ENCODE data around the gene FBXW12.
"Not testable (repeated sequence)": the region's sequence is repeated elsewhere in the genome, so short reads cannot be mapped to it uniquely, and the experiment has no call there.

The FBXW12 gene

DNA sequence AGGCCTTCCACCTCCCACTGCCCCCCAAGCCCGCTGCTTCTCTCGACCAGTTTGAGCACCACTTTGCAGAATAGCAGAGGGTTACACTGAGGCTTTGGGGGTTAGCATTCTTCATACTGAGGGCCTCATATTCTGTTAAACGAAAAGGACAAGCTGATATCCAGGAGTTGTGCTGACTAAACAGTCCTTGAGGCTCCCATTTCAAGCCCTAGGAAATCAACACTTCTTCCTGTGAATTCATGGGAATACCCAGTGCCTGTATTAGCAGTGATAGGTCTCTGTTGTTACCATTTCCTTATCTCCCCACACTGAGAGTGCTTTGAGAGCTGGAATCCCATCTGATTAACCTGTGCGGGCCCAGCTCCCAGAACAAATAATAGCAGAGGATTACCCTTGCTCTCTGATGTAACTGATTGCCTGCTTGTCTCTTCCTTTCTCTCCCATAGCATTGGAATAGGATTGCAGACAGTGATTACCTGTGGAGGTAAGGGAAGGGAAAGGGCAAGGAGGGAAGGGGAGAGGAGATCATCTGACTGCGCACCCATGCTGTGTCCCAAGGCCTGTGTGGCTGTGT lies 930 bp downstream of the FBXW12 start:
- no peak for DNase-seq

DNA sequence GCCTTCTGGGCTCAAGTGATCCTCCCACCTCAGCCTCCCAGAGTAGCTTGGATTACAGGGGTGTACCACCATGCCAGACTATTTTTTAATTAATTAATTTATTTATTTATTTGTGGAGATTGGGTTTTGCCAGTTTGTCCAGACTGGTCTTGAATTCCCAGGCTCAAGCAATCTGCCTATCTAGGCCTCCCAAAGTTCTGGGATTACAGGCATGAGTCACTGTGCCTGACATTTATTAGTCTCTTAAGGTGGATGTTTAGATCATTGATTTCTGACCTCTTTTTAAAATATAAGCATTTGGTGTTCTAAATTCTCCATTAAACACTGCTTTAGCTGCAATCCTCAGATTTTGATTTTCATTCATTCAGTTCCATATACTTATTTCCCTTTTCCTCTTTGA lies 15.6 kb downstream of the FBXW12 start:
- DNase-seq, result no peak

DNA sequence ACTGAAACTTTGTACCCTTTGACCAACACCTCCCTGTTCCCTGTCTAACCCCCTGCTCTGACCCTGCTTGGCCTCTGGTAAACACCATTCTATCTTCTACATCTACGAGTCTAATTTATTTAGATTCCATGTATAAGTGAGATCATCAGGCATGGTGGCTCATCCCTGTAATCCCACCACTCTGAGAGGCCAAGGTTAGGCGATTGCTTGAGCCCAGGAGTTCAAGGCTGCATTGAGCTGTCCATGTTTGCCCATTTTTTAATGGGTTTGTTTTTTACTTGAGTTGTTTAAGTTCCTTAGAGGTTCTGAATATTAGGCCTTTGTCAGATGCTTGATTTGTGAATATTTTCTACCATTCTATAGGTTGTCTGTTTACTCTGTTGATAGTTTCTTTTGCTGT lies 16.9 kb downstream of the FBXW12 start:
- no peak for DNase-seq

DNA sequence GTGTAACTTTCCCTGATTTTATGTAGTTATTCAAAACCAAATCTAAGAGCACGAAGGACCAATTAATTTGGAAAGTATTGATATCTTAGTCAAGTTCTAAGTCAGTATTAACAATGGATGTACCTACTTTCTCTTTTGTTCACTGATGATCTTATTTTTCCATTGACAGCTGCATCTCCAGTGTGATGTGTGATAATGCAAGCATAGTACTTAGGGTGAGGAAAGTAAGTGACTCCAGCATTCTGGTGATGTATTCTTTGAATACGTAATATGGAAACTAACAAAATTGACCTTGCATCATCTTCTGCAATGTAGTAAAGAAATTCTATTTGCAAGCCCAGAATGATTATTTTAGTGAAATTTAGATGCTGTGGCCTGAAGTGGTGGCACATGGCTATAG lies 22.4 kb downstream of the FBXW12 start:
- no peak for DNase-seq

DNA sequence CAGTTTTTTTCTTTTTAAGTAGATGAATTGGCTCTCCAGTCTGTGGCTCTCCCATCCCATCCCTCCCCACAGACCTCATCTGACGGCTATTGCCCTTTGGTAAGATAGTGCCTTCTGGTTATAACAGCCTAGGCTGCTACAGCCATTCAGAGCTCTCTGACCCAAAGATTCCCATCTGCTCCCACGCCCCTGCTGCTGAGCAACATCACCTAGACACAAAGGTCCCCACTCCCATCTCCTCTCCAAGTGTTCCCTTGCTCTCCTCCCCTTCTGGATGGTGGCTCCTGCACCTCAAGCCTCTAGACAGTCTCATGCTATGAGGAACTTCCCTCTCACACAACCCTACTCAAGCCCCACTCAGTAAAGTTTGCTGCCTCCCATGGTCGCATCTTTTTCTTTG lies 23.7 kb downstream of the FBXW12 start:
- DNase-seq, result no peak

DNA sequence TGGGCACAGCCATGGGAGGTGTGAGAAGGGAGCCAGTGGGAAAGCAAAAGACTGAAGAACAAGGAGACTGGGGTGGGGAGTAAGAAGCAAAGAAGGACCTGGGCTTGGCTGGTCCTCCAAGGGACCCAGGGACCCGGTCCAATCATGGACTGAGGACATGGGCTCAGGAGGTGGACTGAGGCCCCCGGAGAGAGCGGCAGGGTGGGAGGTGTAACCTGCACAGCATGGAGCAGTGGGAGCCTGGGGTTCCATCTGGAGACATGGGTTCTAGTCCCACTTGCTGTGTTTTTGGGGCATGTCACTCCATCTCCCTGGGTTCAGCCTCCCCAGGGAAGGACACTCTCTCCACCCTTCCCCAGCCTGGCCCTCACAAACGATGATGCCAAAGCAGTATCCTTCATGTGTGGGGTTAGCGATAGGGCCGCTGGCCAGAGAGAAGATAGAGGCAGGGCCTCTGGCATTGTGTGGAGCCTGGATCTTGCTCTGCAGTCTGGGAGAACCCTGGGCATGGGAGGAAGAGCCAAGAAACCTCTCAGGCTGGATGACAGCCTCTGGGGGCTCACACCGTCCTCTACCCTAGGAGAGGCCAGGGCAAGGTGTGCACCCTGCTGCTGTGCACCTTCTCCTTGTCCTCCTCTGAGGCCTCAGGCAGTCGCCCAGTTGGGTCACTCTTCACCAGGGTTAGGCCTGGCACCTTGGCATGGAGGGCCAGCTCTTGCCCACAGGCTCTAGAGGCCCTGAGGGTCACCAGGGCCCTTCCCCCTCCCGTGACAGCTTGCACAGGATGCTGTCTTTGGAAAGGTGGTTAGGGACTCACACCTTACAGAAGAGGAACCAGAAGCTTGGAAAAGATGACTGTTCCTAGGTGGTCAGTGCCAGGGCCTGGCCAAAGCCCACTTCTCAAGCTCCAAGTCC lies 26.0 kb downstream of the FBXW12 start:
- DNase-seq, result no peak

DNA sequence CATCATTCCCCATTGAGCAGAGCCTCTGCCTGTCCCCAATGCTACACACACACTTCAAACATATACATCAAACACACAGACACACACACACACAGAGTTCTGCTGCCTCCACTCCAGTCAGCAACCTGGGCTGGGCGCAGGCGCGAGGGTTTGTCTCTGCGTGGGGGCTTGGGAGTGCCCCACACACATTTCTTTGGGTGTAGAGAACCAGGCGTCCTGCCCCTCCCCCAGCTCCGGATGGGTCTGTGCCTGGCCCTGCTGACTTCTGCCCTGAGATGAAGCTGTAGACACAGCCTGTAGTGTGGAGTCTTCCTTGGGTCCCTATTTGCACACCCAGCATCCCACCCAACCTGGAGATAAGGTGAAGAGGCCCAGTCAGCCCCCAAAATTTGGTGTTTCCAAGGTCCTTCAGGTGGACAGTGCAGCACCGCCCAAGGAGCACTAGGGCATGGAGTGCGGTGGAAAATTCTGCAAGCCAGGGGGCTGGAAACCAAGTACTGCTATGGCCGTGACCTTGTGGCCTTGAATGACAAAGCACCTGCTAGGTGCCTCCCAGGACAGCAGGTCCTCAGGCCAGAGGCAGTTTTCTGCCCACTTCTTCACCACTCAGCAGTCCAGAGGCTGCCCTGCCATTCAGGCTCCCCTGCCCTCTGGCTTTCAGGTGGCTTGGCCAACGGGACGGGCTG lies 26.8 kb downstream of the FBXW12 start:
- no peak for DNase-seq

DNA sequence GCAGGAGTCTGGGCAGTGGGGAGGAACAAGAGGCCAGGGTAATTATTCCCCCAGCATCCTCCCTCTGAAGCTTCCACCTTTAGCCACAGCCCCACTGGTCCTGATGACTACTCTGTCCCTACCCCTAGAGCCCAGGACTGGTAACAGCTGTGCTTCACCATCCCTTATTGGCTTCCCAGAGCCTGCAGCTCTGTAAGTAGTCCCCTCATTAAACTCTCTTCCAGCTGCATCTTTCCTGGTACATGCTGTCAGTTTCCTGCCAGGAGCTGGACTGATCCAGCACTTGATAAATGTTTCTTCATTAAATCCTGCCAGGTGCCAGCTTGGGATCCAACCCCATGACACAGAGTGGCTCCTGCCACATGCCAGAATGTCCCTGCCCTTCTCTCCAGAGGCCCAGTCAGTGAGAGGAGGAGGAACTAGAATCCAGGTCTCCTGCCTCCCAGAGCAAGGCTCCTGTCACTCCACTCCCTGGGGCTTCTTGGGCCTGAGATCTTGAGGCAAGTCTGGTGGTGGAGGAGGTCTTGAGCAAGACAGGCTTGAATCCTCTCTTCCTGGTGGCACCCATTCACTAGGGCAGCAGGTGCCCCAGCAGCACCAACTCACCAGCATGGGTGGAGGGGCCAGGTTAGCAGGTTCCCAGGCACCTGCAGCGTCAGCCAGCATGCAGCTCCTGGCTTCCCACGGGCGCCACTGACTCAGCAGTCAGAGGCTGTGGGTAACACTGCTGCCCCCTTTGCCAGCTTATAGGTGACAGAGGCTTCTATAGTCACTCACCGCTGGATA lies 27.6 kb downstream of the FBXW12 start:
- DNase-seq, result no peak

DNA sequence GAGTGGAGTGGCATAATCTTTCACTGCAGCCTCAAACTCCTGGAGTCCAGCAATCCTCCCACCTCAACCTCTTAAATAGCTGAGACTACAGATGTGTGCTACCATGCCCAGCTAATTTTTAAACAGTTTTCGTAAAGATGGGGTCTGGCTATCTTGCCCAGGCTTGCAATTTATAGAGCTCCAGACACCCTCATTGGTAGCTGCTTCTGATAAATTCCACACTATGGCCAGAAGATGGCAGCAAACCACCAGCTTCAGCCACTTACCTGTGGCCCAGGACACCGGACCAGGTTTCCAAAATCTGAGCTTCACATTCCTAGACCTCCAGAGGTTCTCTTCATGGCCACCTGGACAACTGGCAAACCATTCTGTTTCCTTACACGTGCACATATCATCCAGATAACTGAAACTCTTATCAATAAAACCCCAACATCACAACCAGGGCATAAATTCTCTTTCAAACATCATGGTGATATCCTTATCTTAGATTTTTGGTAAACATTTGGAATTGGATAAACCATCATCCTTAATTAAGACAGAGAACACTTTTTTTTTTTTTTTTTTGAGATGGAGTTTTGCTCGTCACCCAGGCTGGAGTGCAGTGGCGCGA lies 28.9 kb downstream of the FBXW12 start:
- DNase-seq, result peak in 4 of 5 donors; percentile 50 to 66 (median 58)

DNA sequence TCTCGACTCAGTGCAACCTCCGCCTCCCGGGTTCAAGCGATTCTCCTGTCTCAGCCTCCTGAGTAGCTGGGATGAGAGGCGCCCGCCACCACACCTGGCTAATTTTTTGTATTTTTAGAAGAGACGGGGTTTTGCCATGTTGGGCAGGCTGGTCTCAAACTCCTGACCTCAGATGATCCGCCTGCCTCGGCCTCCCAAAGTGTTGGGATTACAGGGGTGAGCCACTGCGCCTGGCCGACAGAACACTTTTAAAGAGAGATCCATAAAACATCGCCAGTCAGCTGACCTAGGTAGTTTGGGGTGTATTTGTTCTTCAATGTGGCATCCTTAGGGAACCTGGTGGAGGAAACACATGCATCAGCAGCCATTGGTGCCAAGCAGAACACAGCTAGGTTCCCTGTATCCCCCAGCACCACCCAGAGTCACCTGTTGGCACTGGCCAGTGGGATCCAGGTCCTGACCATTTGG lies 29.4 kb downstream of the FBXW12 start:
- DNase-seq, result not testable (repeated sequence)

DNA sequence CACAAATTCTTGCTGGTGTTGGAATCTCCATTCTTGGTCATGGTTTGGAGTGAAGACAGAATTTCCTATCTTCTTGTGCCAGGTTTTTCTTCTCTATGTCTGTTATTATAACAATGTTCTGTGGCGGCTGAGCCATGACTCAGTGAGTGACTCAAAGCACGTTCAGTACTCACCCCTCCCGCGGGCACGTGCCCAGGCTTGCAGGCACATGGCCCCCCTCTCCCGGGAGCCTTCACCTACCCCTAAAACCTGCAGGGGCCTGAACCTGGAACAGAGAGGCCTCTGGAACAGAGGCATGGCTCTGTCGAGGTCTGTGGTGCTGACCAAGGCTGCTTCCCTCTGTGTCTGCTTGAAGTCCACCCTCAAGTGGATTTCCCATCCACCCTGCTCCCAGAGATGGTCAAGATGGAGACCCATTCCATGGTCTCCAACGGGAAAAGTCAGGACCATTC lies 30.3 kb downstream of the FBXW12 start:
- DNase-seq, result no peak

DNA sequence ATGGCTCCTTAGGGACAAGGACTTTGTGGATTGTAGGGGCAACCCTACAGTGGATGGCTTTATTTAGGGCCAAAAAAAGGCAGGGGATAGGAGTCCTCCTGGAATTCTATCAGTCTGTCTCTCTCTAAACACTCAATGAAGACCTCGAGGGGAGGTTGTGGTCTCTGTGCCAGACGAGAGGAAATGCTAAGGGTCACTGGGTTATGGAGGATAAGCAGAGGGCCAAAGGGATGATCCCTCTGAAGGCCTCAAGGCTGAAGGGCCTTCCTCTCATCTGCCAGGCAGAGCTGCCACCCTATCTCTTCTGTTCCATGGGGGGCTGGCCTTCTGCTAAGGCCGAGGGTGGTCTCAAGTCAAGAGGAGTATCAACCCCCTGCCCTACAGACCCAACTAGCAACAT lies 30.9 kb downstream of the FBXW12 start:
- DNase-seq, result no peak

DNA sequence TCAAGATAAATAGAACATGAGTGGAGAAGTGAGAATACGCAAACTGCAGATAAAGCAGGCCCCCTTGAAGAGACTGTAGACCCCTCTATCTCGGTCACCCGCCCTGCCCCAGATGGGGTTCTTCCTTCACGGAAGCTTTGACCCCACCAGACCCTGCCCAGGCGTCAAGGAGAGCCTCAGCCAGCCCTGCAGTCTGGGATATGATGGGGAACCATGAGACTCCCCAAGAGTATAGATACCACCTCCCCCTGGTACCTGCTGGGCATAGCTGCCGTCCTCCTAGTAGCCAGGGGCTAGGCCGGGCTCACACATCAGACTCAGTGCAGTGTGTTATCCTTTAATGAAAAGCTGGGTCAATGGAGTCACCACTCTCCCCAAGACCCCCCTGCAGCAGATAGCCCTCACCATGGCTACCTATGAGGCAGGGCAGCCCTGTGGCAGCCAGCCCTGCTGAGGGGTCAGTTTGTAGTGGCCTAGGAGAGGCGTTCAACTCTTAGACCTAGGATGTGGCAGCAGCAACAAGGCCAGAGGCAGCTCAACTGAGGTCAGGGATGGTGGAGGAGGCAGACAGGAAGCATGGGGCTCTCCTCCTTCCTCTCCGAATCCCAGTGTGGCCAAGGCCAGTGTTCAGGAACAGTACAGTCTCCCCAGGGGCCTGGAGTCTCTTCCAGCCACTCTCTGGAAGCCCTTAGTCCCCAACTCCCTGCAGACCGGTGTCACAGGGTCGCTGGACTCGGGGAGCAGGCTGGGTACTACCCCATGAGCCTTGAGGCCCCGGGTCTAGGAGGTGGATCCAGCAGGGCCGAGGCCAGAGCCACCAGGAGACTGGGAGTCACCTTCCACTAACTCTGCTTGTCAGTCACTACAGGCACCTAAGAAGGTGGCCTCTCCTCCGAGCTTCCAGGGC lies 31.8 kb downstream of the FBXW12 start:
- DNase-seq, result no peak

DNA sequence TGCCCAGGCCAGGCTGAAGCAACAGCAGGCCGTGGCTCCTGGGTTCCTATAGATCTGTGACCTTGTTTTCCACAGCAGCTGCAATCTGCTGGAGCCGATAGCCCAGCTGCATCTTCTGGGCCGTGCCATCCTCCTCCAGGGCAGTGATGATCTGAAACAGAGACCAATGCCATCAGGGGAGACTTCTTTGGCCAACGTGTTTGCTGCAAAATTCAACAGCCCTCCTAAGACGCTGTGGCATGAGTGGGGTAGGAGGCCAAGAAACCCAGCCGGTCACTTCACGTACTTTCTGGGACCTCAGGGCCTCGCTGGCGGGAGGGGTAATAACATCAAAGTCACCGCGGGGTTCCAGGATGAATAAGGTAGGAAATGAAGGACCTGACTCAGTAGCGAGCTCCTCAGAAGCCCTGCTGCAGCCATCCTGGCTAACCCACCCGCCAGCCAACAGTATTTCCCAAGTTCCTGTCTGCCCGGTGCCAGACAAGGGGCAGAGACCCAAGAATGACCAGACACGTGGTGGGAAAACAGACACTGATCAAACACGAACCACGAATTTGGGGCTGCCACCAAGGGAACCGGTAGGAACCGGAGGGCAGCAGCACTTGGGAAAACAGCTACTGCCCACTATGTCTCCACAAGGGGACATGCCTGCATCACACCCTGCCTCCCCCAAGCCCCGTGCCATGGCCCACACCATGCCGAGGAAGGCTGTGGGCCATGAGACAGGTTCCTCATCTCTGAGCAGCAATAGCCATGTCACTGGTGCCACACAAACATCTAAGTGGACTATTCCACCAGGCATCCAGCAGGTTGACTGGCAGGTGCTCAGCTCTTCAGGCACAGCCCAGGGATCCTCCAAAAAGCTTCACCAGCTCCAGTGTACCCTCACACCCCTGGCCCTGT lies 32.7 kb downstream of the FBXW12 start:
- no peak for DNase-seq

DNA sequence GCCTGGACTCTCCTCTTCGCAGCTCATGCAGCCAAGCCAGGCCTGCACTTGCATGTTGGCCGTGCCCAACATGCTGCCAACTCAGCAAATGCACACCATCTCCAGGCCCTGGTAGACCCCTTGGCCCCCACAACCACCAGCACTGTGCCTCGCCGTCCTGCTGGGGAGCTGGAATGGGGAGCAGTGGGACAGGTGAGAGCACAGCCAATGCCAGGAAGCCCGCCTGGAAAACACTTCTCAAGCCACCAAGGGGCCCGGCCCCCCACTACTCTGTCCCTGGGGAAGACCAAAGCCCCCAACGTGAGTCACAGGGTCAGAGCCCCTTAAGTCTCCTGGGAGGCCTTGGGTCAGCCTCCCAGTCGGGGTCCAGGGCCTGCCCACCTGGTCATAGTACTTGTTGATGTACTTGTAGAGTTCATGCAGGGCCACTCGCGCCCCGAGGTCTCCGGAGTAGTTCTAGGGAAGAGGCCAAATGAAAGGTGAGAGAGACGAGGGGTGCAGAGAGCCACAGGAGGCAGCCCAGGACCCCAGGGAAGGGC lies 33.4 kb downstream of the FBXW12 start:
- peak in 1 of 5 donors; percentile 8 for DNase-seq

DNA sequence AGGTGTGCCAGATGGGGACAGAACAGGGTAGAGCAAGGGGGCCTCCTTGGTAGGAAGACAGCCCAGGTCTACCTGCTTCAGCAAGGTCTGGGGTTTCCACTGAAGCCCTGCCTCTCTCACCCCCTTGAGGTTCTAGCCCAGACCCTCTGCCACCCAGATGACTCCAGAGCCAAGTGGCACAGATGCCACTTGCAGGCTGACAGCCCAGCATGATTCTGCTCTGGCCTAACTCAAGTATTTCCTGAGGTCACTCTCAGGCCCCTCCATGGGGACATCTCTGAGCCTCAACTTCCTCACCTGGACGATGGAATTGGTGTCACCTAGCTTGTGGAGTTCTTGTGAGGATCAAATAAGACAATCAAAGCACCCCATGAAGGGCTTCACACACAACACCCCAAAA lies 34.0 kb downstream of the FBXW12 start:
- no peak for DNase-seq

DNA sequence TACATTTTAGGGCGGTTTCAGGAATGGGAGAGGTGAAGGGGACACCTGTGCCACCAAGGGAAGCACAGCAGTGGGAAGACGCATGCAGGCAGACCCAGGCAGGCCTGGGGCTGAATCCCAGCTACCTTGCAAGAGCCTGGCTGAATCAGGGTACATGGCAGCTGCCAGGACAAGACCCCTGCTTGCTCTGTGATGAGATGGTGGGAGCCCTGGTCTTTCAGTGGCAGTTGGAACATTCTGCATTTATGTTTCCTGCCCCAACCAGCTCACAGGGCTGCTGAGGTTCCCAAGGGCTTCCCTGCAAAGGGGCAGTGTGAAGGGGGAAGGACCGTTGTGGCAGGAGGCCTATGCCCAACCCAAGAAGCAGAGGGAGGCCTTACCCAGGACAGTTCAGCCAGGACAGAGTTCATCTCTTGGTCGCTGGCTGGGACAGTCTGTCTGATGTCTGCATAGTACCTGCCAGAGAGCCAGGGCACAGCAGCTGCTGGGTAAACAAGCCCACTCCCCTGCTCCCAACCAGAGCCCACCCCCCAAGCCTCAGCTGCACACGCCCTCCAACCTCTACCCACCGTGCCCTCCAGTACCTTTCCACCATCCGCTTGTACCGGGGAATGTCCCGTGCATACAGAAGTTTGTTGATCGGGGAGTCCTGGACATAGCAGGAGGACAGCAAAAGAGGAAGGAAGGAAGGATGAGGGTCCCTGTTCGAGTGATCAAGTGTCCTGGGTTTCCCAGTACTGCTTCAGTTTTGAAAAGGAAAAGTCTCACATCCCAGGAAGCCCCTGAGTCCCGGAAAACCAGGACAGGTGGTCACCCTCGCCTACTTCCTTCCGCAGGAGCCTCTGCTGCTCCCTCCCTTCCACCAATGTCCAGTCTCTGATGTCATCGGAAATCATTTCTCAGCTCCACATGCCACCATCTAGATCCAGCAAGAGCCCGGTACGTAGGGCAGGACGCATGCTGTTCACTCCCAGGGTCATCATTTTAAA lies 34.7 kb downstream of the FBXW12 start:
- DNase-seq, result no peak

DNA sequence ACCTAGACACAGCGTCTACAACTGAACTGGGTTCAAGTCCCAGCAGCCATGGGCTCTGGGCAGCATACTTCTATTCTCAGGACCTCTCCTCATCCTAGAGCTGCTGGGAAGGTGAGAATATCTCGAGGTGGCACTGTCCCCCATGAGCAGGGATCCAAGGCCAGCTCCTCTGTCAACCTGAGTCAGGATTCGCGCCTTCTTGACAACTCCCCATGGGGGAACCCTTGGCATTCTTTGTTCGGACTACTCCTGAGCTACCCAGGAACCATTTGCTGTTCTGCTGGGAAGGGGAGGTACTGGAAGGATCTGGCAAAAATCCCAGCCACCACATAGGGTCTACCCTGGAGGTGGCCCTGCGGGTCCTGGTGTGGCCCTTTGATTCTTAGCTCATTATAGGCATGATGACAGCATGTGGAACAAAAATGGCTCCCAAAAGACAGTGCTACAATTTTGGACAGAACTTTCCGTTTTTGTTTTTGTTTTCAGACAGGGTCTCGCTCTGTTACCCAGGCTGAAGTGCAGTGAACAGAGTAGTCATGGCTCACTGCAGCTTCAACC lies 35.6 kb downstream of the FBXW12 start:
- no peak for DNase-seq

All from T-helper 1 cell (primary cell).